ENCODE data around the gene HSPBP1.
A peak's percentile ranks its signal among the peaks of the same experiment; 100 is the strongest.
"Not testable (repeated sequence)": the region's sequence is repeated elsewhere in the genome, so short reads cannot be mapped to it uniquely, and the experiment has no call there.

HSPBP1 gene

GRCh38 chr19:55226273-55226672, 53.6 kb downstream of the HSPBP1 start:
- H3K36me3 ChIP-seq (ENCODE audit: control insufficient read depth, insufficient read depth, low read length), result peaks cover 9% of the 10 kb centered on the region
- no peaks in the 10 kb centered on the region for H3K27me3 ChIP-seq (ENCODE audit: insufficient read depth, low read length, poor library complexity)
- H3K4me2 ChIP-seq (ENCODE audit: low read length), result no peak overlapping the region
- no peaks in the 10 kb centered on the region for H3K79me2 ChIP-seq (ENCODE audit: control insufficient read depth, insufficient read depth, low read length)
- H4K8ac ChIP-seq (ENCODE audit: low read depth, low read length), result no peak overlapping the region
- H2AK5ac ChIP-seq (ENCODE audit: low read length), result no peak overlapping the region
- no peak for DNase-seq
- no peak overlapping the region for H3K27ac ChIP-seq (ENCODE audit: low read depth, low read length)
- H2BK5ac ChIP-seq (ENCODE audit: low read length), result no peak overlapping the region
- no peak overlapping the region for H3K9ac ChIP-seq (ENCODE audit: low read length)
- H2BK120ac ChIP-seq (ENCODE audit: low read depth, low read length), result no peak overlapping the region
- no peak overlapping the region for H3K18ac ChIP-seq (ENCODE audit: low read length)
- H3K79me1 ChIP-seq (ENCODE audit: low read length), result no peaks in the 10 kb centered on the region
- no peak overlapping the region for H3K4ac ChIP-seq (ENCODE audit: low read depth, low read length)
- H3K4me1 ChIP-seq (ENCODE audit: control insufficient read depth, low read depth, low read length), result no peaks in the 10 kb centered on the region
- H4K5ac ChIP-seq (ENCODE audit: low read length), result no peak overlapping the region
- no peak overlapping the region for H3K56ac ChIP-seq (ENCODE audit: low read length)
- H3K23ac ChIP-seq (ENCODE audit: low read length), result no peak overlapping the region
- no peak overlapping the region for H3K4me3 ChIP-seq (ENCODE audit: low read length)
- H2BK15ac ChIP-seq (replicated peaks; ENCODE audit: low read depth), result no peak overlapping the region
- whole genome bisulfite sequencing (ENCODE audit: extremely low coverage, insufficient coverage, low lambda C conversion rate), result no CpG with 5 or more reads among the region's 9 CpGs

GRCh38 chr19:55225415-55225958, 54.4 kb downstream of the HSPBP1 start:
- H3K4me2 ChIP-seq (ENCODE audit: low read length), result no peak overlapping the region
- no peak overlapping the region for H3K56ac ChIP-seq (ENCODE audit: low read length)
- no peak overlapping the region for H3K18ac ChIP-seq (ENCODE audit: low read length)
- no peak overlapping the region for H3K9ac ChIP-seq (ENCODE audit: low read length)
- no peak overlapping the region for H2BK5ac ChIP-seq (ENCODE audit: low read length)
- H3K4me1 ChIP-seq (ENCODE audit: control insufficient read depth, low read depth, low read length), result no peaks in the 10 kb centered on the region
- H2BK15ac ChIP-seq (replicated peaks; ENCODE audit: low read depth), result no peak overlapping the region
- no peak overlapping the region for H3K4me3 ChIP-seq (ENCODE audit: low read length)
- peak; percentile 8 for DNase-seq
- no peak overlapping the region for H2AK5ac ChIP-seq (ENCODE audit: low read length)
- no peak overlapping the region for H3K23ac ChIP-seq (ENCODE audit: low read length)
- H3K36me3 ChIP-seq (ENCODE audit: control insufficient read depth, insufficient read depth, low read length), result peaks cover 5% of the 10 kb centered on the region
- no peaks in the 10 kb centered on the region for H3K79me1 ChIP-seq (ENCODE audit: low read length)
- H3K27me3 ChIP-seq (ENCODE audit: insufficient read depth, low read length, poor library complexity), result no peaks in the 10 kb centered on the region
- no CpG with 5 or more reads among the region's 7 CpGs for WGBS (ENCODE audit: extremely low coverage, insufficient coverage, low lambda C conversion rate)
- H2BK120ac ChIP-seq (ENCODE audit: low read depth, low read length), result no peak overlapping the region
- H3K4ac ChIP-seq (ENCODE audit: low read depth, low read length), result no peak overlapping the region
- no peak overlapping the region for H3K27ac ChIP-seq (ENCODE audit: low read depth, low read length)
- H4K8ac ChIP-seq (ENCODE audit: low read depth, low read length), result no peak overlapping the region
- no peaks in the 10 kb centered on the region for H3K79me2 ChIP-seq (ENCODE audit: control insufficient read depth, insufficient read depth, low read length)
- no peak overlapping the region for H4K5ac ChIP-seq (ENCODE audit: low read length)

- H3K23ac ChIP-seq (ENCODE audit: low read length); H3K4ac ChIP-seq (ENCODE audit: low read depth, low read length); H3K18ac ChIP-seq (ENCODE audit: low read length); DNase-seq; H2BK120ac ChIP-seq (ENCODE audit: low read depth, low read length); H3K79me1 ChIP-seq (ENCODE audit: low read length); H3K4me2 ChIP-seq (ENCODE audit: low read length); H4K5ac ChIP-seq (ENCODE audit: low read length); H3K36me3 ChIP-seq (ENCODE audit: control insufficient read depth, insufficient read depth, low read length); H3K79me2 ChIP-seq (ENCODE audit: control insufficient read depth, insufficient read depth, low read length); H3K27ac ChIP-seq (ENCODE audit: low read depth, low read length); H3K4me1 ChIP-seq (ENCODE audit: control insufficient read depth, low read depth, low read length); H2BK15ac ChIP-seq (replicated peaks; ENCODE audit: low read depth); H3K27me3 ChIP-seq (ENCODE audit: insufficient read depth, low read length, poor library complexity); H2BK5ac ChIP-seq (ENCODE audit: low read length); H4K8ac ChIP-seq (ENCODE audit: low read depth, low read length); H2AK5ac ChIP-seq (ENCODE audit: low read length); H3K9ac ChIP-seq (ENCODE audit: low read length); H3K56ac ChIP-seq (ENCODE audit: low read length); H3K4me3 ChIP-seq (ENCODE audit: low read length): not testable (repeated sequence)
- whole genome bisulfite sequencing (ENCODE audit: extremely low coverage, insufficient coverage, low lambda C conversion rate), result no CpG with 5 or more reads among the region's 11 CpGs
These were observed 55.1 kb downstream of the HSPBP1 start for GRCh38 chr19:55224679-55225414.

- no peak overlapping the region for H2BK5ac ChIP-seq (ENCODE audit: low read length)
- no peak overlapping the region for H3K4ac ChIP-seq (ENCODE audit: low read depth, low read length)
- H2BK120ac ChIP-seq (ENCODE audit: low read depth, low read length), result no peak overlapping the region
- no peak overlapping the region for H2BK15ac ChIP-seq (replicated peaks; ENCODE audit: low read depth)
- H3K27me3 ChIP-seq (ENCODE audit: insufficient read depth, low read length, poor library complexity), result no peaks in the 10 kb centered on the region
- H3K56ac ChIP-seq (ENCODE audit: low read length), result no peak overlapping the region
- H3K23ac ChIP-seq (ENCODE audit: low read length), result no peak overlapping the region
- H3K4me3 ChIP-seq (ENCODE audit: low read length), result no peak overlapping the region
- H4K8ac ChIP-seq (ENCODE audit: low read depth, low read length), result no peak overlapping the region
- H3K27ac ChIP-seq (ENCODE audit: low read depth, low read length), result no peak overlapping the region
- H4K5ac ChIP-seq (ENCODE audit: low read length), result no peak overlapping the region
- H2AK5ac ChIP-seq (ENCODE audit: low read length), result no peak overlapping the region
- no peak overlapping the region for H3K9ac ChIP-seq (ENCODE audit: low read length)
- no peaks in the 10 kb centered on the region for H3K4me1 ChIP-seq (ENCODE audit: control insufficient read depth, low read depth, low read length)
- no peak for DNase-seq
- no peak overlapping the region for H3K4me2 ChIP-seq (ENCODE audit: low read length)
- no peaks in the 10 kb centered on the region for H3K79me1 ChIP-seq (ENCODE audit: low read length)
- H3K79me2 ChIP-seq (ENCODE audit: control insufficient read depth, insufficient read depth, low read length), result no peaks in the 10 kb centered on the region
- no peak overlapping the region for H3K18ac ChIP-seq (ENCODE audit: low read length)
- peaks cover 5% of the 10 kb centered on the region for H3K36me3 ChIP-seq (ENCODE audit: control insufficient read depth, insufficient read depth, low read length)
- WGBS (ENCODE audit: extremely low coverage, insufficient coverage, low lambda C conversion rate), result no CpG with 5 or more reads among the region's 26 CpGs
These were observed 55.8 kb downstream of the HSPBP1 start for GRCh38 chr19:55224038-55224665.

- Histone ChIP-seq H4K8ac (ENCODE audit: low read depth, low read length) (no peak overlapping the region), H3K9ac (ENCODE audit: low read length) (no peak overlapping the region), H3K79me2 (ENCODE audit: control insufficient read depth, insufficient read depth, low read length) (no peaks in the 10 kb centered on the region), H3K27ac (ENCODE audit: low read depth, low read length) (no peak overlapping the region), H3K4ac (ENCODE audit: low read depth, low read length) (no peak overlapping the region), H2BK120ac (ENCODE audit: low read depth, low read length) (no peak overlapping the region), H2BK15ac (replicated peaks; ENCODE audit: low read depth) (no peak overlapping the region), H3K4me3 (ENCODE audit: low read length) (no peak overlapping the region), H3K36me3 (ENCODE audit: control insufficient read depth, insufficient read depth, low read length) (peaks cover 4% of the 10 kb centered on the region), H4K5ac (ENCODE audit: low read length) (no peak overlapping the region), H3K4me2 (ENCODE audit: low read length) (no peak overlapping the region), H3K79me1 (ENCODE audit: low read length) (no peaks in the 10 kb centered on the region), H3K23ac (ENCODE audit: low read length) (no peak overlapping the region), H3K27me3 (ENCODE audit: insufficient read depth, low read length, poor library complexity) (no peaks in the 10 kb centered on the region), H3K56ac (ENCODE audit: low read length) (no peak overlapping the region), H3K18ac (ENCODE audit: low read length) (no peak overlapping the region), H2BK5ac (ENCODE audit: low read length) (no peak overlapping the region), H3K4me1 (ENCODE audit: control insufficient read depth, low read depth, low read length) (no peaks in the 10 kb centered on the region), H2AK5ac (ENCODE audit: low read length) (no peak overlapping the region)
- WGBS (ENCODE audit: extremely low coverage, insufficient coverage, low lambda C conversion rate), result no CpG with 5 or more reads among the region's 17 CpGs
- no peak for DNase-seq
These were observed 56.4 kb downstream of the HSPBP1 start for GRCh38 chr19:55223291-55224037.

Measured in mesendoderm (in vitro differentiated cells).